Measurements from ENCODE around the gene VDAC2. TPM values are rescaled to one million over a fixed set of nuclear protein-coding genes. Genes with fewer than 3 reads are reported as not detected.

The VDAC2 gene
- total RNA-seq, 2 experiments from 2014 or later, result 81.4 to 182 TPM

- Histone ChIP-seq H3K4me3 (ENCODE audit: low read depth, low read length, poor library complexity, severe bottlenecking) (no peak overlapping the region), H4K20me1 (ENCODE audit: insufficient read depth, low read length) (peaks cover 7% of the 10 kb centered on the region; the same call in 1 of the 2 replicates), H3K36me3 (ENCODE audit: insufficient read depth, low read length) (peaks cover 13% of the 10 kb centered on the region), H3K27ac (ENCODE audit: low read depth, low read length, poor library complexity, severe bottlenecking) (no peak overlapping the region), H3K9me2 (ENCODE audit: insufficient read depth, low read length) (no peaks in the 10 kb centered on the region), H3K79me2 (ENCODE audit: insufficient read depth, low read depth, low read length) (peaks cover 16% of the 10 kb centered on the region), H3K4me1 (ENCODE audit: insufficient read depth, low read length, poor library complexity, severe bottlenecking) (peaks cover 15% of the 10 kb centered on the region), H2AFZ (ENCODE audit: low read length) (no peak overlapping the region), H3K9me3 (ENCODE audit: low read length) (no peaks in the 10 kb centered on the region), H3K4me2 (ENCODE audit: low read length) (no peak overlapping the region)
- no TSS peak for BruUV-seq (replicated peaks)
- no peak for DNase-seq (ENCODE audit: low spot score)
- CTCF ChIA-PET (ENCODE audit: unreplicated experiment), result no interaction called here
- POLR2A ChIA-PET, result interaction anchor here (0.6 kb wide), 1 partner anchor 9 kb away, joined by 5 read pairs; no protein-coding TSS in a partner anchor
- intact Hi-C loops (cut with micrococcal nuclease; ENCODE audit: unreplicated experiment), result no loop called here
- TF ChIP-seq CTCF (conservative IDR thresholded peaks at IDR 0.05; ENCODE audit: low read length), result no peak
- TF ChIP-seq EZH2phosphoT487 (IDR thresholded peaks at IDR 0.05; ENCODE audit: borderline replicate concordance, low read depth, low read length), result no peak
Measured at GRCh38 chr10:75207079-75207856, 3.3 kb upstream of the VDAC2 start.

- TF ChIP-seq CTCF (conservative IDR thresholded peaks at IDR 0.05; ENCODE audit: low read length) (no peak), EZH2phosphoT487 (IDR thresholded peaks at IDR 0.05; ENCODE audit: borderline replicate concordance, low read depth, low read length) (no peak)
- Histone ChIP-seq H3K4me3 (ENCODE audit: low read depth, low read length, poor library complexity, severe bottlenecking) (no peak overlapping the region), H3K79me2 (ENCODE audit: insufficient read depth, low read depth, low read length) (peaks cover 21% of the 10 kb centered on the region), H4K20me1 (ENCODE audit: insufficient read depth, low read length) (peaks cover 7% of the 10 kb centered on the region; the same call in 1 of the 2 replicates), H3K4me1 (ENCODE audit: insufficient read depth, low read length, poor library complexity, severe bottlenecking) (peaks cover 19% of the 10 kb centered on the region), H3K9me2 (ENCODE audit: insufficient read depth, low read length) (no peaks in the 10 kb centered on the region), H2AFZ (ENCODE audit: low read length) (no peak overlapping the region), H3K27ac (ENCODE audit: low read depth, low read length, poor library complexity, severe bottlenecking) (no peak overlapping the region), H3K4me2 (ENCODE audit: low read length) (no peak overlapping the region), H3K36me3 (ENCODE audit: insufficient read depth, low read length) (peaks cover 18% of the 10 kb centered on the region), H3K9me3 (ENCODE audit: low read length) (no peaks in the 10 kb centered on the region)
- intact Hi-C loops (cut with micrococcal nuclease; ENCODE audit: unreplicated experiment), result no loop called here
- BruUV-seq (replicated peaks), result no TSS peak
- CTCF ChIA-PET (ENCODE audit: unreplicated experiment), result no interaction called here
- no peak for DNase-seq (ENCODE audit: low spot score)
- POLR2A ChIA-PET, result no interaction called here
Measured at GRCh38 chr10:75207857-75208144, 2.8 kb upstream of the VDAC2 start.

- peaks cover 7% of the 10 kb centered on the region; the same call in 1 of the 2 replicates for H4K20me1 ChIP-seq (ENCODE audit: insufficient read depth, low read length)
- no peak for DNase-seq (ENCODE audit: low spot score)
- no peak for TF ChIP-seq EZH2phosphoT487 (IDR thresholded peaks at IDR 0.05; ENCODE audit: borderline replicate concordance, low read depth, low read length)
- no peak for TF ChIP-seq CTCF (conservative IDR thresholded peaks at IDR 0.05; ENCODE audit: low read length)
- H3K9me2 ChIP-seq (ENCODE audit: insufficient read depth, low read length), result no peaks in the 10 kb centered on the region
- no peak overlapping the region for H3K4me2 ChIP-seq (ENCODE audit: low read length)
- H3K9me3 ChIP-seq (ENCODE audit: low read length), result no peaks in the 10 kb centered on the region
- no TSS peak for BruUV-seq (replicated peaks)
- peaks cover 19% of the 10 kb centered on the region for H3K4me1 ChIP-seq (ENCODE audit: insufficient read depth, low read length, poor library complexity, severe bottlenecking)
- POLR2A ChIA-PET, result no interaction called here
- no peak overlapping the region for H3K27ac ChIP-seq (ENCODE audit: low read depth, low read length, poor library complexity, severe bottlenecking)
- H3K4me3 ChIP-seq (ENCODE audit: low read depth, low read length, poor library complexity, severe bottlenecking), result no peak overlapping the region
- no peak overlapping the region for H2AFZ ChIP-seq (ENCODE audit: low read length)
- H3K36me3 ChIP-seq (ENCODE audit: insufficient read depth, low read length), result peaks cover 22% of the 10 kb centered on the region
- intact Hi-C loops (cut with micrococcal nuclease; ENCODE audit: unreplicated experiment), result no loop called here
- CTCF ChIA-PET (ENCODE audit: unreplicated experiment), result no interaction called here
- peaks cover 25% of the 10 kb centered on the region for H3K79me2 ChIP-seq (ENCODE audit: insufficient read depth, low read depth, low read length)
Measured at GRCh38 chr10:75208181-75208580, 2.4 kb upstream of the VDAC2 start.

Measured in OCI-LY7 (cell line).